HL-60/S4 (cell line): ENCODE data around the gene KRT86.
"Not testable (repeated sequence)": the region's sequence is repeated elsewhere in the genome, so short reads cannot be mapped to it uniquely, and the experiment has no call there.

Experiments
- in situ Hi-C: fragments of 300-500 bp; cut with MboI; formaldehyde crosslinking; loops from 2 replicates; pipeline ENCODE4 v1.14.3; 2022; ENCODE audit warnings: low sequenced_read_pairs

KRT86 gene

DNA sequence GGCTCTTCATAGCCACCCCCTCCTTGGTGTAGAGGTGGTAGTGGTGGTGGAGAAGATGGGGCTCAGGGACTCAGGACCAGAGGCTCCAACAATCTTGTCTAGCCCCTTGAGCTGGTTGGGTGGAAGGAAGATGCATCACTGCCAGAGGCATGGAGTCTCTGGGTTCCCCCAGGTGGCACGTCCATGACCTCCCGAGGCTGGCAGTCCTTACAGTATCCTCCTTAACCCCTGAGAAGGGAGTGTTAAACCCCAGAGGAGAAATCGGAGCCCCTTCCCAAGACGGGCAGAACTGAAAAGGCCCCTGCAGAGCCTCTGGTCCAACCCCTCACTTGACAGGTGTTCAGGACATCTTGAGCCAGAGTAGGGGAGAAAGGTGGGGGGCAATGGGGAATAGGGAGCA is 37.6 kb downstream of the KRT86 start:
- in situ Hi-C loops: no loop called here

- in situ Hi-C loops: no loop called here
Measured at GRCh38 chr12:52313461-52313860, 39.0 kb downstream of the KRT86 start.

DNA sequence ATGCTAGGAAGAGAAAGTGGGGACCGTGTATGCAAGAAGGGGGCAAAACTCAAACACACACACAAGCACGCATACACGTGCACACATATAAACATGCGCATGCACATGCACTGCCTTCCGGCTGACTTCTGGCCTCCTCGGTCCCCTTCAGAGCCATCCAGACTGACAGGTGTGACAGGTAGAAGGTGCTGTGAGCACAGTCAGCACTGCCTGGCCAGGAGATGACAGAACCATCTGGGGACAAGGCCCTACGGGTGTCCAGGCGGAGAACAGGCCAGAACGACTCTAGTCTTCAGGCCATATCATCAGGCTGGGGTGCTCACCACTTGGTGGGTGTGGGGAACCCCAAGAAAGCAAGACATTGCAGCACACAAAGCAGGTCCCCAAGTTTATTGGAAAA is 39.5 kb downstream of the KRT86 start:
- in situ Hi-C loops: no loop called here

GRCh38 chr12:52314511-52314910 is 40.1 kb downstream of the KRT86 start:
- in situ Hi-C loops: no loop called here

- in situ Hi-C loops: not testable (repeated sequence)
Measured at GRCh38 chr12:52315721-52316120, 41.3 kb downstream of the KRT86 start.

DNA sequence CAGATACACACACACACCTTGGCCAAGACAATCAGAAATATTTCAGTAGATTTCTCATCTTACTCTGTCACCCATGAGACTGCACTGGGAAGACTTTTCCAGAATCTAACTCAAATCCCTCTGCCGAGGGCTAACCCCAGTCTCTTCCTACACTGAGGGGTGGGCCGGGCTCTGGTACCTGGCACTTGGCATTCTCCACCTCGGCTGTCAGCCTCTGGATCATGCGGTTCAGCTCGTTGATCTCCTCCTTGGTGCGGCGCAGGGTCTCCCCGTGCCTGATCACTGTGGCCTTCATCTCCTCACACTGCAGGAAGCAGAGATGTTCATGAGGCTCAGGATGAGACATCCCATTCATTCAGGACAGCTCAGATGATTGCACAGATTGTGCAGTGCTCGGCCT is 41.8 kb downstream of the KRT86 start:
- in situ Hi-C loops: no loop called here

- in situ Hi-C loops: no loop called here
Measured at GRCh38 chr12:52316701-52317100, 42.3 kb downstream of the KRT86 start.

- in situ Hi-C loops: no loop called here
Measured at GRCh38 chr12:52317468-52318052, 43.1 kb downstream of the KRT86 start.

DNA sequence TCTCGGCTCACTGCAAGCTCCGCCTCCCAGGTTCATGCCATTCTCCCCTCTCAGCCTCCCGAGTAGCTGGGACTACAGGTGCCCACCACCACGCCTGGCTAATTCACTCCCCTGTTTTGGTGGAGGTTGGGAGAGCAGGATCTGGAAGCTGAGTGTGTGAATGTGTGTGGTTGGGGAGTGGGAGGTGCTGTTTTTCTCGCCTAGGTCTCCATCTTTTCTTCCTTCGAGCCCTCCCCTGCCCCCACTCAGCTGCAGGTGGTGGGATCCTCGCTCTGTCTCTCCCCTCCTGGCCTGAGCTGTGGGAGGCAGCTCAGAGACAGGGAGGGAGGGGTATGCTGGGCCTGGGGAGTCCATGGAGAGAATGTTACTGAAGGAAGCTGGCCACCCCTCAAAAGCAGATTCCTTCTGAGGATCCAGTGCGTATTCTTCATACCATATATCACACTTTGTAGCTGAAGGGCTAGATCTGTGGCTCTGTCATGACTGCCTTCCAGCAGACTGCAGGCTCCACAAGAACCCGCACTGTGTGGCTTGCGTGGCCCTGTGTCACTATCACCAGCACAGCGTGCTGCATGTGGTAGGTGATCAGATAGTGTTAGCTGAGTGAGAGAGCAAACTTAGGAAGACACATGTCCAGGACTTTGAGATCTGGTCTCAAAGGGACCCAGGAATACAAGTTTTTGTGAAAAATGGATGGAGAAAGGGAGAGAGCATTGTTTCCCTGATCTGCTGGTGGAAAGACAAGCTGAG is 44.0 kb downstream of the KRT86 start:
- in situ Hi-C loops: no loop called here

DNA sequence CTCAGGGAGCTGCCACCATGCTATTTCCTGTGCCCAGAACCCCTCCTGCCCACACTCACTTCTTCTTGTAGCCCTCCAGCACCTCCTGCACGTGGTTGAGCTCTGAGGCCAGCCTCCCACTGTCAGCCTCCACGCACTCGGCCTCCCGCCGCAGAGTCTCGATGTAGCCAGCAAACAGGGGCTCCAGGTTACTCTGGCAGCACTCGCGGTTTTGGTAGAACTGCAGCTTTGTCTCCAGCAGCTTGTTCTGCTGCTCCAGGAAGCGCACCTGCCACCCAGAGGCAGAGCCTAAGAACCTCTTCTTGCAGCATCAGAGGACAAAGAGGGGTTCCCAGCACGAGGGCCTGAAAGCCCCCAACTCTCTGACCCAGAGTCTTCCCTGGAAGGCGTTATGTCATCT is 44.7 kb downstream of the KRT86 start:
- in situ Hi-C loops: no loop called here

- in situ Hi-C loops: no loop called here
Measured at GRCh38 chr12:52320784-52321400, 46.4 kb downstream of the KRT86 start, which contains the start of gene KRT83. Gene KRT83, minus strand, starts transcription at chr12:52321398. Its CDS starts 63 bp downstream, at chr12:52321335.

- in situ Hi-C loops: no loop called here
Measured at GRCh38 chr12:52321418-52321817, 47.0 kb downstream of the KRT86 start.

- in situ Hi-C loops: no loop called here
Measured at GRCh38 chr12:52322069-52322468, 47.6 kb downstream of the KRT86 start.

DNA sequence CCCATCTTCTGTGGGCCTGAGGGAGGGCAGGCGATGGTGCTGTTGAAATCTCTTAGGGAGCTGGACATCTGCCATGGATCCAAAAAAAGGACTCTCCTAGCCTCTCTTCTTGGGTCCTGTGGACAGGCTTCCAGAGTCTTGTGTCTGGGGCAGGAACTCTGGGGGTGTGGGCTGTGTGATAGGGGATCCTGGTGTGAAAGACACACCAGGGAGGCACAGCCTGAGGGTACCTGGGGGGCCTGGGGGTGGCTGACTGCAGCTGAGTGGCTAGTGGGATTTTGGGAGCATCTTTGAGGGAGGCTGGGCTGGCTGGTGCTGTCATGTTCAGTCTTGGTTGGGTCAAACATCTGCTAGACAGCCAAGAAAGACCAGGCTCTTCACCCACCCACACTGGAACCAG is 48.6 kb downstream of the KRT86 start:
- in situ Hi-C loops: no loop called here

DNA sequence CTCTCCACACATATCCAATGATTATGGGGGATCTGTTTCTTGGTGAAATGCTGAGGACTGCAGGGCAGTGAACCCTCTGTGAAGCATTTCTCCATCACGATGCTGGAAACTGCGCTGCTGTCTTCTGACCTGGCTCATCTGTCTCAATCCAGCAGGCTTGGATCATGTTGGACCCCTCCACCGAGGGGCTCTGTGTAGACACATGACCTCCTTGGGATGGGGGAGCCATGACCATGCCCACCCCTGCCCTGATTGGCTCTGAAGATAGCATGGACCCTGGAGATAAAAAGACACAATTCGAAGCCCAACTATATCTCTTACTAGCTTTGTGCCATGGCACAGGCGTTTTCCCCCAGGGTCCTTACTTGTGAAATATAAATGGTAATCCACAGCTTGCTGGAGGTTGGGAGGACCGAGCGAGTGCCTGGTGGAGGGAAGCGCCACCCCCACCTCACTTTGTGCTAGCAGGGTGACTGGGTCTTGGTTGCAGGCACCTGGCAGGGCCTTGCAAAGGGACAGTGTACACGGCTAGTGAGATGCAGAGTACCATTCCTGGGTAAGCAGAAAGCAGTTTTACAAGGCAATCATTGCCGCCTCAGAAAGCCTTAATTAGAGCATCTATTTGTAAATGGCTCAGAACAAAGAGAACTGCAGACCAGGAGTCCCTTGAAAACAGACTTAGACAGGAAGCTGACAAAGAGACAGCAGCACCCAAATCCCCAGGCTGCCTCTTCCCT is 49.1 kb downstream of the KRT86 start:
- in situ Hi-C loops: no loop called here

DNA sequence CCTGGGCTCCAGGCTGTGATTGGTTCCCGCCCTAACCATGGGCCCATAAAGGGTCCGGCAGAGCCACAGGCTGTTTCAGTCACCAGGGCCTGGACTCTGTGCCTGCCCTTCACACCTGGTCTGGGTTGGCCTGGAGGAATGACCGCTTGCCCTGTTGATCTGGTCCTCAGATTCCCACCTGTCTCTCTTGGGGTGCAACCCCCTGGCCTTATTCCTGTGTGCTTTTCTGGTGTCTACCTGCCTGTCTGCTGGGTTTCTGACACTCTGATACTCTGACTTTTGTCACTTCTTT is 49.7 kb downstream of the KRT86 start:
- in situ Hi-C loops: no loop called here

GRCh38 chr12:52327052-52327829 is 52.8 kb downstream of the KRT86 start:
- in situ Hi-C loops: no loop called here

DNA sequence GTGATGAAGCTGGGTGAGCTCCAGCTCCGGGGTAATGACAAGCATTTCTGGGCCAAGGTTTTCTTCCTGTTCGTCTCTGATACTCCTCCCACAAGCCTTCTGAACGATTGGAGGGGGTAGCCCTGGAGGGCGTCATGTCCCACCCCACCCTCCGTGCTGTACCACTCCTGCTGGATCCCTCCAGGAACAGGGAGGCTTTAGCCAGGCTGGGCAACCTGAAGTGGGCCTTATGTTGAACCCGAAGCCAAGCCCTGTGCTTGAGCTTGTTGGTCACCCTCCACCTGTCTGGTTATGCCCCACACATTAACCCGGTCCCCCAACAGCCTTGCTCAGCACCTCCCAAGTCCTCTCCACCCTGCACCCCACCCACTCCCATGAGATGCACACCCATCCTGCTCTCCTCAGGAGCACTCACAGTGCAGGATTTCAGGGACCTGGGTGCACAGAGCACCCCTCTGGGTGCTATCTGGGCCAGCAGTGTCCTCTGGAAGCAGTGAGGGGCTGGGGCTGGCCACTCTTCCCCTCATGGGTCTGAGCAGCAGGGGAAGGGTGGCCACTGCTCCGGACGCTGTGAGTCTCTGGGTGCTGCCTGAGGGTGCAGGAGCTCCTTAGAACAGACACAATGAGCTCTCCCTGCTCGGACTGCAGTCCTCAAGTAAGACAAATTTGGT is 53.5 kb downstream of the KRT86 start:
- in situ Hi-C loops: no loop called here

- in situ Hi-C loops: no loop called here
Measured at GRCh38 chr12:52331039-52331438, 56.6 kb downstream of the KRT86 start.

- in situ Hi-C loops: no loop called here
Measured at GRCh38 chr12:52331833-52332232, 57.4 kb downstream of the KRT86 start.
